ENCODE data around the gene GSTP1. TPM values are rescaled to one million over a fixed set of nuclear protein-coding genes. Genes with fewer than 3 reads are reported as not detected.

GSTP1 gene
- total and polyA plus RNA-seq, 2 donors (not counting 1 experiment from before 2014, with no cell fraction given) = 360 to 642 TPM

DNA sequence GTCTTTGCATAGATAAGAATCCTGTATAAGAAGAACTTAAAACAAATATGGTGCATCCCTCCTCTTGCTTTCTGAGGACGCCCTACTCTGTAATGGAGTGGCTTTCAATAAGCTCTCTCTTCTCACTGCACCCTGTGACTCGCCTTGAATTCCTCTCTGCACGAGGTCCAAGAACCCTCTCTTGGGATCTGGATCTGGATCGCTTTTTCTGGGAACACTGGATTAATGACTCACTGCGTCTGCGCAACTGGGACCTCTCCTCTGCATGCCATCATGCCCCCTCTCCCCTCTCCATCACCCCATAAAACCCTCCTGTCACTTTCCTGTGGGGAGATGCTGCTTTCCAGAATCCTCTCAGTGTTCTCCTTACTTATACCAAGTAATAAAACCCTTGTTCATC is 45.3 kb upstream of the GSTP1 start:
- Histone ChIP-seq H3K9ac (ENCODE audit: insufficient read depth, low read length) (no peak overlapping the region), H3K4me2 (ENCODE audit: extremely low read depth, insufficient read depth, low read length) (no peak overlapping the region)

DNA sequence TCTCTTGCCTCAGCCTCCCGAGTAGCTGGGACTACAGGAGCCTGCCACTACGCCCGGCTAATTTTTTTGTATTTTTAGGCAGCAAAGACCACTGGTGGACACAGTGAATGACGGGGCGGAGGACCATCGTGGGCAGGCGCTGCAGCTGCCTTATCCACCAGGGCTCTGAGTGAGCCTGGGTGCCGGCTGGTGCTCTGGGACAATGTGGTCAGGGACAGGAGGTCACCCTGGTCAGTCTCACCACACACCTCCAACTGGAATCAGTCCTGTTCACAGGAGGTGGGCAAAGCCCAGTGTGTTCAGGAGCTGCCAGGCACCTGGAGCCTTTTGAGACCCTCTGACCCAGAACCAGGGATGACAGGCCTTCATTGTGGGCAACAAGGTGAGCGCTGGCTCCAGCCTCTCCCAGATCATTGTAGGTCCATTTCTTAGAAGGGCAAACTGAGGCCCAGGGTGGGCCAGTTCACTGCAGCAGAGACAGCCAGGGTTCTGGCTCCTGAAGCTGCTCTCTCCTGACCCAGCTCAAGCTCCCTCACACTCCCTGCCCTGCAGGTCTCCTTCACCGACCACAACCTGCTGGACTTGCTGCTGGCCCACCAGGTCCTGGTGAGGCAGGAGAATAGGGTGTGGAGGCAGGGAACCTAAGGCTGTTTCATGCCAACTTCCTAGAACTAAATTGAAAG is 44.6 kb upstream of the GSTP1 start:
- no peaks in the 10 kb centered on the region for H3K79me2 ChIP-seq (ENCODE audit: control insufficient read depth, insufficient read depth, low read length)
- H3K9ac ChIP-seq (ENCODE audit: insufficient read depth, low read length) = no peak overlapping the region
- H2AFZ ChIP-seq (ENCODE audit: low read length) = no peak overlapping the region
- no peak for DNase-seq (ENCODE audit: low read depth in 2 of 2)
- H3K4me2 ChIP-seq (ENCODE audit: extremely low read depth, insufficient read depth, low read length) = no peak overlapping the region
- no peaks in the 10 kb centered on the region for H3K36me3 ChIP-seq (ENCODE audit: control insufficient read depth, insufficient read depth, low read length)
- no peaks in the 10 kb centered on the region for H3K4me1 ChIP-seq (ENCODE audit: control insufficient read depth, extremely low read depth, insufficient read depth, low read length)
- TF ChIP-seq EZH2 (IDR thresholded peaks at IDR 0.05; ENCODE audit: low read length, missing control alignments) = no peak
- TF ChIP-seq, protein P1, sequence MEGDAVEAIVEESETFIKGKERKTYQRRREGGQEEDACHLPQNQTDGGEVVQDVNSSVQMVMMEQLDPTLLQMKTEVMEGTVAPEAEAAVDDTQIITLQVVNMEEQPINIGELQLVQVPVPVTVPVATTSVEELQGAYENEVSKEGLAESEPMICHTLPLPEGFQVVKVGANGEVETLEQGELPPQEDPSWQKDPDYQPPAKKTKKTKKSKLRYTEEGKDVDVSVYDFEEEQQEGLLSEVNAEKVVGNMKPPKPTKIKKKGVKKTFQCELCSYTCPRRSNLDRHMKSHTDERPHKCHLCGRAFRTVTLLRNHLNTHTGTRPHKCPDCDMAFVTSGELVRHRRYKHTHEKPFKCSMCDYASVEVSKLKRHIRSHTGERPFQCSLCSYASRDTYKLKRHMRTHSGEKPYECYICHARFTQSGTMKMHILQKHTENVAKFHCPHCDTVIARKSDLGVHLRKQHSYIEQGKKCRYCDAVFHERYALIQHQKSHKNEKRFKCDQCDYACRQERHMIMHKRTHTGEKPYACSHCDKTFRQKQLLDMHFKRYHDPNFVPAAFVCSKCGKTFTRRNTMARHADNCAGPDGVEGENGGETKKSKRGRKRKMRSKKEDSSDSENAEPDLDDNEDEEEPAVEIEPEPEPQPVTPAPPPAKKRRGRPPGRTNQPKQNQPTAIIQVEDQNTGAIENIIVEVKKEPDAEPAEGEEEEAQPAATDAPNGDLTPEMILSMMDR (conservative IDR thresholded peaks at IDR 0.05 in 1 of 2, IDR thresholded peaks at IDR 0.05 in 1 of 2; ENCODE audit: low read depth in 1 of 2, low read length in 2 of 2) = no peak
- H3K27me3 ChIP-seq (ENCODE audit: control insufficient read depth, insufficient read depth, low read length) = no peaks in the 10 kb centered on the region
- H3K4me3 ChIP-seq (replicated peaks in 1 of 4; ENCODE audit: control extremely low read depth in 1 of 4, insufficient read depth in 1 of 4, low read depth in 3 of 4, low read length in 4 of 4) = no peak overlapping the region
- H3K9me3 ChIP-seq (ENCODE audit: control insufficient read depth, insufficient read depth, low read depth, low read length) = no peaks in the 10 kb centered on the region
- no peaks in the 10 kb centered on the region for H4K20me1 ChIP-seq (ENCODE audit: control insufficient read depth, extremely low read depth, insufficient read depth, low read length)
- H3K27ac ChIP-seq (ENCODE audit: insufficient read depth, low read length) = no peak overlapping the region

More for the DNA sequence above, 45.3 kb upstream of the GSTP1 start:
- Histone ChIP-seq H2AFZ (ENCODE audit: low read length) (no peak overlapping the region), H3K4me1 (ENCODE audit: control insufficient read depth, extremely low read depth, insufficient read depth, low read length) (no peaks in the 10 kb centered on the region), H3K79me2 (ENCODE audit: control insufficient read depth, insufficient read depth, low read length) (no peaks in the 10 kb centered on the region), H3K27ac (ENCODE audit: insufficient read depth, low read length) (no peak overlapping the region), H3K4me3 (replicated peaks in 1 of 4; ENCODE audit: control extremely low read depth in 1 of 4, insufficient read depth in 1 of 4, low read depth in 3 of 4, low read length in 4 of 4) (no peak overlapping the region), H3K9me3 (ENCODE audit: control insufficient read depth, insufficient read depth, low read depth, low read length) (no peaks in the 10 kb centered on the region), H3K36me3 (ENCODE audit: control insufficient read depth, insufficient read depth, low read length) (no peaks in the 10 kb centered on the region), H4K20me1 (ENCODE audit: control insufficient read depth, extremely low read depth, insufficient read depth, low read length) (no peaks in the 10 kb centered on the region), H3K27me3 (ENCODE audit: control insufficient read depth, insufficient read depth, low read length) (no peaks in the 10 kb centered on the region)
- DNase-seq (ENCODE audit: low read depth in 2 of 2) = no peak
- TF ChIP-seq, protein P1 (conservative IDR thresholded peaks at IDR 0.05 in 1 of 2, IDR thresholded peaks at IDR 0.05 in 1 of 2; ENCODE audit: low read depth in 1 of 2, low read length in 2 of 2) = no peak
- no peak for TF ChIP-seq EZH2 (IDR thresholded peaks at IDR 0.05; ENCODE audit: low read length, missing control alignments)

DNA sequence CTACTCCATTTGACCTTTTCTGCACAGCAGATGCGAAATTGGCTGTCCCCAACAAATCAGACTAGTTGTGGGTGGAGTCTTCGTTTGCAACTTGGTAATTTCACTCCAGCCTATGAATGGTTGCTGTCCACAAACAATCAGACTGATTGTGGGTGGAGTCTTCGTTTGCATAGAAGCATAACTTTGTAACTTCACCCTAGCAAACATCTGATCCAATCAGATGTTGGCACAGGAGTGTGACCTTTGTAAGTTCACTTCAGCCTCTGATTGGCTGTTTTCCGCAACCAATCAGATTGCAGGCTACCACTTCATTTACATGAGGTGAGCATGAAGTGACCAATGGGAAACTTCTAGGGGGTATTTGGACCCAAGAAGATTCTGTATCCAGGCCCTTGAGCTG is 44.1 kb upstream of the GSTP1 start:
- H3K9me3 ChIP-seq (ENCODE audit: control insufficient read depth, insufficient read depth, low read depth, low read length) = no peaks in the 10 kb centered on the region
- DNase-seq (ENCODE audit: low read depth in 2 of 2) = no peak
- H3K4me3 ChIP-seq (replicated peaks in 1 of 4; ENCODE audit: control extremely low read depth in 1 of 4, insufficient read depth in 1 of 4, low read depth in 3 of 4, low read length in 4 of 4) = no peak overlapping the region
- no peak overlapping the region for H3K4me2 ChIP-seq (ENCODE audit: extremely low read depth, insufficient read depth, low read length)
- H3K36me3 ChIP-seq (ENCODE audit: control insufficient read depth, insufficient read depth, low read length) = no peaks in the 10 kb centered on the region
- no peaks in the 10 kb centered on the region for H4K20me1 ChIP-seq (ENCODE audit: control insufficient read depth, extremely low read depth, insufficient read depth, low read length)
- no peak for TF ChIP-seq EZH2 (IDR thresholded peaks at IDR 0.05; ENCODE audit: low read length, missing control alignments)
- TF ChIP-seq, protein P1 (conservative IDR thresholded peaks at IDR 0.05 in 1 of 2, IDR thresholded peaks at IDR 0.05 in 1 of 2; ENCODE audit: low read depth in 1 of 2, low read length in 2 of 2) = no peak
- H3K4me1 ChIP-seq (ENCODE audit: control insufficient read depth, extremely low read depth, insufficient read depth, low read length) = no peaks in the 10 kb centered on the region
- H3K79me2 ChIP-seq (ENCODE audit: control insufficient read depth, insufficient read depth, low read length) = no peaks in the 10 kb centered on the region
- no peaks in the 10 kb centered on the region for H3K27me3 ChIP-seq (ENCODE audit: control insufficient read depth, insufficient read depth, low read length)
- no peak overlapping the region for H3K9ac ChIP-seq (ENCODE audit: insufficient read depth, low read length)
- H2AFZ ChIP-seq (ENCODE audit: low read length) = no peak overlapping the region
- H3K27ac ChIP-seq (ENCODE audit: insufficient read depth, low read length) = no peak overlapping the region
